Cardiac fibroblast (primary cell): ENCODE results near the gene PKN3.

Experiments used
- DNase-seq, 2 donors: peaks; one replicate each; pipeline versions ENCODE4 v3.0.0 to v3.0.0-alpha.2; 2010; ENCODE audit warnings: low read depth in 2 of 2
- H3K4me3 ChIP-seq, 2 donors: replicated peaks in 1 of 2; 1 replicate in 1 of 2; 2 replicates in 1 of 2; pipeline ENCODE4 v1.5.1; 2011; ENCODE audit warnings: low read depth in 2 of 2, low read length in 2 of 2, mild to moderate bottlenecking in 2 of 2, moderate library complexity in 1 of 2
- CTCF ChIP-seq: IDR thresholded peaks from one replicate; pipeline ENCODE4 v1.5.1; 2011; ENCODE audit warnings: low read depth, mild to moderate bottlenecking, low read length, inconsistent platforms

PKN3 gene

DNA sequence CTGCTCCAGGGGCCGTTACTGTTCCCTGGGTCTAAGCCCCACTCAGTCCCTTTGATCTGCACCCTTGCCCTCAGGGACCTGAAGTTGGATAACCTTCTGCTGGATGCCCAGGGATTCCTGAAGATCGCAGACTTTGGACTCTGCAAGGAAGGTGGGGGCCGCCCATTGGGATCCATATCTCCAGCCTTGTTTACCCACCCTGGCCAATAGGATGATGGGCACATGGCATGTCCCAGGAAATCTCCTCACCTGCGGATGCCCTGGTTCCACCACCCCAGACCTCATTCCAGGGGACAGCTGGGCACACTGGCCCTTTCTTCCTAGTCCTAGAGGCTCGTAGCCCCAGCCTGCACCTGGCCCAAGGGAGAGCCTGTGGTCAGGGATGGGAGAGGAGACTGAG, 16.2 kb downstream of the PKN3 start:
- no peak for TF ChIP-seq CTCF
- DNase-seq = no peak
- no peak overlapping the region for H3K4me3 ChIP-seq

- no peak for DNase-seq
- TF ChIP-seq CTCF = no peak
- no peak overlapping the region for H3K4me3 ChIP-seq
Measured at GRCh38 chr9:128719919-128720605, 17.8 kb downstream of the PKN3 start.

DNA sequence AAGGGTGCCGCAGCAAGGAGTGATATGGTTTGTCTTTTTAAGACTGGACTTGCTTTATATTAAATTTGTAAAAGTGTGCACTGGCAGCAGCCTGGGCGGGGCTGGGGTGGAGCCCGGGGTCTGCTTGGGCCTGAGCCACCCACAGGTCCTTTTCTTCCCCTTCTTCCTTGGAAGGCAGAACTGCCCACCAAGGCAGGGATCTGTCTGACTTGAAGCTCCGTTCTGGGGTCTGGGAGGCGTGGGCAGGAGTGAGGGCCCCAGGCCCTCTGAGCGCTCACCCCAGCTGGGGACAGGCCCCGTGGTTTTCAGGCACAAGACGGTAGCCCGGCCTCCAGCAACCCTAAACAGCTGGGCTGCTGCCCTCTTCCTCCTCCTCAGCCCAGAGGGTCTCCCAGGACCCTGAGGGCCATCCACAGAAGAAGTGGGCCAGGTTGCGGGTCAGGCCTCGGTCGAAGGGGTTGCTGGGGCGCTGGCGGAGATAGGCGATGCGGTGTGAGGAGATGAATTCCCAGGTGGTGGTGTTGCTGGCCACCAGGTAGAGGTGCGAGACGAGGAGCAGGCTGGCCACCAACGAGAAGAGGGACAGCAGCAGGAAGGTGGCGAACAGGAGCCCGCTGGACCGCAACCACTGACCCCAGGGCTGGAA, 18.7 kb downstream of the PKN3 start:
- no peak overlapping the region for H3K4me3 ChIP-seq
- no peak for TF ChIP-seq CTCF
- DNase-seq = no peak

DNA sequence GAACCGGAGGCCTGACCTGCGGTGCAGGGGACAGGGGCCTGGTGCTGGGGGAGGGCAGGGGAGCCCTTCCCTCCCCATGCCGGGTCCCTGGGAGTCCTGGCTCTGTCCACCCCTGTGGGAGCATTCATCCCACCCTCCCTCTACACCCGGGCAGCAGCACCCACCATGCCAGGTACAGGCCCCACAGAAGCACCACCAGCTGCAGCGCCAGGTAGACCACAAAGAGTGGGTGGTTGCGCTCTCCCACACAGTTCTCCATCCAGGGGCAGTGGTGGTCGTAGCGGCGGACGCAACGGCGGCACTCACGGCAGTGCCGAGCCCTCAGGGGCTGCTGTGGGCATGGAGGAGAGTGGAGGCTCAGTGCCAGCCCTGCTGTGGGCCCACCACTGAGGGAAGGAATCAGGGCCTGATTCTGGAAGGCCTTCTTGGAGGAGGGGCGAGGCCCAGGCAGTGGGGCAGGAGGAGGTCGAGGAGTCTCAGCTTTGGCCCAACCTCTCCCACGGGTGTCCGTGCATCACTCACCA, 19.2 kb downstream of the PKN3 start:
- no peak for TF ChIP-seq CTCF
- no peak for DNase-seq

DNA sequence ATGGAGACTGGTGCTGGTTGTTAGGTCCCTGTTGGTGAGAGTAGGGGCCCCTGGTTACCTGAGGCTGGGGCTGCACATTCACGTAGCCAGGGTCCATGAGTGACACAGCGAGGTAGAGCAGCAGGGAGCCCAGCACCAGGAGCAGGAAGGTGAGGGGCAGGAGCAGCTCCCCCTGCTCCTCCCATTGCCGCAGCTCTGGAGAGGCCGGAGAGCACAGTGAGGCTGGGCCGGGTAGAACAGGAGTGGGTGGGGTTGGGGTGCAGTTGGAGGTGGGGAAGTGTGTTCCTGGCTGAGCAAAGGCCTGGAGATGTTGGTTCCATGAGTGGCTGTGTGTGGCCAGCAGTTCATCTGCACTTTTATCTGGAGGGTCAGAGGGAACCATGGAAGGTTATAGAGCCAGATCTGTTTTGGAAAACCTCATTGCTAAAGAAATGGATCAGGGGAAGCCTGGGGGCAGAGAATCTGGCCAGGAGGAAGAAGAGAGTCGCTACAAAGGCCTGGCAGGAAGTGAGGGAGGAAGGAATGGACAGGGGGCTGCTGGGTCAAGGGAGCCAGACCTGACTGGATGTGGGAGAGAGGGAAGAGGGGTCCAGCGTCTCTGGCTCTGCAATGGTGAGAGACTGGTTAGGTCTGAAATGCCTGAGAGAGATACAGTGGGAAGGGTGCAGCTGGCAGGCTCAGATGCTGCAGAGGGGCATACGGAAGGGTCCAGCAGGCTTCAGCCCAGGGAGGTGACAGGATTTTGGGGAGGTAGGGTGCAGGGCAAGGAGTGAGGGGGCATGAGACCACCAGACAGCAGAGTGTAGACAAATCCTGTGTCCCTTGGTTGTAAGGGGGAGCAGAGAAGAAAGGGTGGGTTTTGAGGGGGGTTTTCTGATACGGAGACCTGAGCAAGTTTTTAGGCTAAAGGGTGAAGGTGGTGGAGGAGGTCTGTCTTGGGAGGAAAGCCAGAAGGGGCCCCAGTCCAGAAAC, 20.4 kb downstream of the PKN3 start:
- TF ChIP-seq CTCF = no peak
- no peak for DNase-seq
- no peak overlapping the region for H3K4me3 ChIP-seq

More for the DNA sequence above, 19.2 kb downstream of the PKN3 start:
- H3K4me3 ChIP-seq = no peak overlapping the region

- DNase-seq = no peak
- peak overlapping the region; percentile 68 to 75 for H3K4me3 ChIP-seq
- no peak for TF ChIP-seq CTCF
Measured at GRCh38 chr9:128723352-128723865, 21.1 kb downstream of the PKN3 start.
